Loucy (cell line): ENCODE measurements around the gene VWA1.

Source experiments
- EZH2phosphoT487 ChIP-seq: fragments of 200-600 bp; IDR thresholded peaks from 2 replicates; pipeline ENCODE4 v1.6.1; 2018; ENCODE audit warnings: antibody characterized with exemption, mild to moderate bottlenecking, moderate library complexity, borderline replicate concordance
- TF ChIP-seq, protein P1 (sequence below): fragments of 200-600 bp; sonication (generic); conservative IDR thresholded peaks from 2 replicates; pipeline ENCODE4 v1.5.1; 2014; ENCODE audit warnings: mild to moderate bottlenecking, antibody characterized with exemption, low read length

DNA sequence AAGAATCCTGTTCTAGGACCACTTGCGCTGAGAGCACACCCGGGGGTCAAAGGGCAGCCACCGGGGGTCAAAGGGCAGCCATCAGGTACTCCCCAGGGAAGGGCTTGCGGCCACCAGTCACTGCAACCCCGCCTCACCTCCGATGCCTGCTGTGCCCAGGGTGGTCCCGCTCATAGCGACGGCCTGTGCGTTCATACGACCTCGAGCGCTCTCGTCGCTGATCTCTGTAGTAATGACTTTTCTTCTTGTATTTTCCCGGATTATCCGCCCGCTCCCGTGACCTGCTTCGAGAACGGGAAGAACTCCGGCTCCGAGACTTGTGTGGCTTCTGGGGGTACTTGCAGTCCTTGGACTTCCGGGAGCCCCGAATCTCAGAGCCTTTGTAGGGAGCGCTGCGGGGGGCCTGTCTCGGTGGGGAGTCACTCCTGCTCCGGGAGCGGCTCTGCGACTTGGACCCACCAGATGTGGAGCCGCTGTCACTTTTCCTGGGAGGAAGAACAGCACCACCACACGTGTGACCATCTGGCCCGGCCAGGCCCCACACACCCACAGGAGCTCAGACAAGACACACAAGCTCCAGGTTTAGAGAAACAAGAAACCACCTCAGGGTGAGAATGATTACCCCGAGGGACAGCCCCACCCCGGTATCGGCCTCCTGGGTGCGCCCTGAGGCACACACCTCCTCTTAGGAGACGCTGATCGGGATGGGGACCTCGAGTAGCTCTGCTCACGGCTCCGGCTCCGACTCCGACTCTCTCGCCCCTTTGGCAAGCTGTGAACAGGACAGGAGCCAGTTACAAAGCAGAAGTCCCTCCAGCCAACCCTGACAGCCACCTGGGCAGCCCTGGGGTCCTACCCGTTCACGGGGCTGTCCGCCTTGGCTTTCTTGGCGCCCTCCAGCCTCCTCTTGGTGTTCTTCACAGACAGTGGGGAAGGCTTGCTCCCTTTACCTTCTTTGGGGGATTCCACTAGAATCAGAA, 48.1 kb upstream of the VWA1 start:
- TF ChIP-seq, protein P1, sequence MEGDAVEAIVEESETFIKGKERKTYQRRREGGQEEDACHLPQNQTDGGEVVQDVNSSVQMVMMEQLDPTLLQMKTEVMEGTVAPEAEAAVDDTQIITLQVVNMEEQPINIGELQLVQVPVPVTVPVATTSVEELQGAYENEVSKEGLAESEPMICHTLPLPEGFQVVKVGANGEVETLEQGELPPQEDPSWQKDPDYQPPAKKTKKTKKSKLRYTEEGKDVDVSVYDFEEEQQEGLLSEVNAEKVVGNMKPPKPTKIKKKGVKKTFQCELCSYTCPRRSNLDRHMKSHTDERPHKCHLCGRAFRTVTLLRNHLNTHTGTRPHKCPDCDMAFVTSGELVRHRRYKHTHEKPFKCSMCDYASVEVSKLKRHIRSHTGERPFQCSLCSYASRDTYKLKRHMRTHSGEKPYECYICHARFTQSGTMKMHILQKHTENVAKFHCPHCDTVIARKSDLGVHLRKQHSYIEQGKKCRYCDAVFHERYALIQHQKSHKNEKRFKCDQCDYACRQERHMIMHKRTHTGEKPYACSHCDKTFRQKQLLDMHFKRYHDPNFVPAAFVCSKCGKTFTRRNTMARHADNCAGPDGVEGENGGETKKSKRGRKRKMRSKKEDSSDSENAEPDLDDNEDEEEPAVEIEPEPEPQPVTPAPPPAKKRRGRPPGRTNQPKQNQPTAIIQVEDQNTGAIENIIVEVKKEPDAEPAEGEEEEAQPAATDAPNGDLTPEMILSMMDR: no peak
- TF ChIP-seq EZH2phosphoT487: no peak
